Stomach (tissue), 9 donors: ENCODE results near the gene SYNGR3. TPM values are rescaled to one million over a fixed set of nuclear protein-coding genes. Genes with fewer than 3 reads are reported as not detected.

Source experiments
- DNase-seq, 2 donors: peaks; one replicate each; pipeline versions ENCODE4 v3.0.0 to v3.0.0-alpha.2; 2013 to 2019
- H3K27ac ChIP-seq, 5 donors: fragments of 200-600 bp in 4 of 5; sonication (generic) in 4 of 5; one replicate each; pipeline ENCODE4 v1.5.1; 2013 to 2019; ENCODE audit warnings: mild to moderate bottlenecking in 1 of 5, moderate library complexity in 1 of 5
- H3K27me3 ChIP-seq, 3 donors: fragments of 200-600 bp; sonication (generic); one replicate each; pipeline ENCODE4 v1.5.1; 2017 to 2019; ENCODE audit warnings: mixed run types in 1 of 3
- H3K36me3 ChIP-seq, 4 donors: fragments of 200-600 bp; sonication (generic); 1 replicate in 3 of 4; 2 replicates in 1 of 4; pipeline ENCODE4 v1.5.1; 2016 to 2019
- H3K4me1 ChIP-seq, 4 donors: fragments of 200-600 bp; sonication (generic); one replicate each; pipeline ENCODE4 v1.5.1; 2016 to 2019
- H3K4me3 ChIP-seq, 4 donors: fragments of 200-600 bp; sonication (generic) in 3 of 4; one replicate each; pipeline ENCODE4 v1.5.1; 2016 to 2019; ENCODE audit warnings: mild to moderate bottlenecking in 1 of 4
- H3K9me3 ChIP-seq, 4 donors: fragments of 200-600 bp; sonication (generic); one replicate each; pipeline ENCODE4 v1.5.1; 2016 to 2019
- EP300 ChIP-seq: sonication (generic); formaldehyde crosslinking; IDR thresholded peaks from one replicate; pipeline ENCODE4 v1.6.1; 2017; ENCODE audit warnings: antibody characterized with exemption
- POLR2A ChIP-seq, 4 donors: fragments of 450-650 bp; IDR thresholded peaks; one replicate each; pipeline ENCODE4 v1.6.1; 2016; ENCODE audit warnings: antibody characterized with exemption in 4 of 4, control low read depth in 2 of 4, mild to moderate bottlenecking in 1 of 4, moderate library complexity in 1 of 4
- POLR2AphosphoS5 ChIP-seq, 3 donors: sonication (generic); formaldehyde crosslinking; IDR thresholded peaks; one replicate each; pipeline ENCODE4 v1.6.1; 2016; ENCODE audit warnings: antibody characterized with exemption in 3 of 3
- WGBS, 5 donors: extraction: QIAGEN DNeasy Blood & Tissue Kit in 3 of 5; methylation state at CpG; one replicate each; pipeline versions ENCODE4 v1.1.5 to v1.1.7; 2013 to 2018; 5-methylcytosine and 5-hydroxymethylcytosine counted together
- intact Hi-C: fragments of 100-400 bp; cut with DNase I; formaldehyde crosslinking; loops from one replicate; pipeline ENCODE4 v1.15.1; 2023; ENCODE audit warnings: low total_unique reads
- polyA plus RNA-seq, 3 donors: library from polyadenylated mRNA; stranded (reverse); fragments of 200-250 nt; gene quantifications; one replicate each; pipeline ENCODE4 v1.2.3, GENCODE V29; 2013
- total RNA-seq, 5 donors: library from RNA; depleted of rRNA; stranded (reverse); fragments of >200 nt; gene quantifications; one replicate each; pipeline versions ENCODE4 v1.1.0 to v1.2.3, GENCODE V29; 2014 to 2016
- TF ChIP-seq, protein P1 (sequence below), 7 experiments: fragments of 450-650 bp in 4 of 7; fragments of 200-600 bp in 3 of 7; sonication (generic) in 3 of 7; IDR thresholded peaks; one replicate each; pipeline ENCODE4 v1.5.1; 2016 to 2019; ENCODE audit warnings: antibody characterized with exemption in 7 of 7, control low read depth in 2 of 7, mild to moderate bottlenecking in 1 of 7
- donor health status: healthy with polysubstance abuse.
- donor health status: Bipolar disorder and iron deficiency.
- donor health status: healthy.

Gene SYNGR3
- total and polyA plus RNA-seq, 8 donors = 1.3 to 1.7 TPM; not detected in 6

DNA sequence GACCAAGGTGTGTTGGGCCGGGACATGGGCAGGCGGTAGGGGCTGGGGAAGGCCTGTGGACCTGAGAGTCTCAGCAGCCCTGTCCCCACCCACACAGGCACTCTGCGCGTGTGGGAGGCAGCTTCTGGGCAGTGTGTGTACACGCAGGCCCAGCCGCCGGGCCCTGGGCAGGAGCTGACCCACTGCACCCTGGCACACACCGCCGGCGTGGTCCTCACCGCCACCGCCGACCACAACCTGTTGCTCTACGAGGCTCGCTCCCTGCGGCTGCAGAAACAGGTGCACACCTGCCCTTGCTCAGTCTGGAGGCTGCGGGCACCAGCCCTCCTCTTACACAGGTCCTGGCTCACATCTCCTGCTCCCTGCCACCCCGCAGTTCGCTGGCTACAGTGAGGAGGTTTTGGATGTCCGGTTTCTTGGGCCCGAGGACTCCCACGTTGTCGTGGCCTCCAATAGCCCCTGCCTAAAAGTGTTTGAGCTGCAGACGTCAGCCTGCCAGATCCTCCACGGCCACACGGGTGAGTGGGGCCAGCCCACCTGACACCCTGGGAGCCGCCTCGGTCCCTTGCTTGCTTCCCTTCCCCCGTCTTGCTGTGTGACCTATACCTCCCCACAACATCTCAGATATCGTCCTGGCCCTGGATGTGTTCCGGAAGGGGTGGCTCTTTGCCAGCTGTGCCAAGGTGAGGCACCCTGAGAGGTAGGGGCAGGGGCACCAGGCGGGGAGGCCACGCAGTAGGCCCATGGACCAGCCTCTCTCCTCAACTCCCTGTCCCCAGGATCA, 14.1 kb upstream of the SYNGR3 start:
- intact Hi-C loops = no loop called here
- TF ChIP-seq EP300 (no peak), POLR2AphosphoS5 (IDR thresholded peaks at IDR 0.05) (no peak), POLR2A (IDR thresholded peaks at IDR 0.05) (no peak)
- TF ChIP-seq, protein P1, sequence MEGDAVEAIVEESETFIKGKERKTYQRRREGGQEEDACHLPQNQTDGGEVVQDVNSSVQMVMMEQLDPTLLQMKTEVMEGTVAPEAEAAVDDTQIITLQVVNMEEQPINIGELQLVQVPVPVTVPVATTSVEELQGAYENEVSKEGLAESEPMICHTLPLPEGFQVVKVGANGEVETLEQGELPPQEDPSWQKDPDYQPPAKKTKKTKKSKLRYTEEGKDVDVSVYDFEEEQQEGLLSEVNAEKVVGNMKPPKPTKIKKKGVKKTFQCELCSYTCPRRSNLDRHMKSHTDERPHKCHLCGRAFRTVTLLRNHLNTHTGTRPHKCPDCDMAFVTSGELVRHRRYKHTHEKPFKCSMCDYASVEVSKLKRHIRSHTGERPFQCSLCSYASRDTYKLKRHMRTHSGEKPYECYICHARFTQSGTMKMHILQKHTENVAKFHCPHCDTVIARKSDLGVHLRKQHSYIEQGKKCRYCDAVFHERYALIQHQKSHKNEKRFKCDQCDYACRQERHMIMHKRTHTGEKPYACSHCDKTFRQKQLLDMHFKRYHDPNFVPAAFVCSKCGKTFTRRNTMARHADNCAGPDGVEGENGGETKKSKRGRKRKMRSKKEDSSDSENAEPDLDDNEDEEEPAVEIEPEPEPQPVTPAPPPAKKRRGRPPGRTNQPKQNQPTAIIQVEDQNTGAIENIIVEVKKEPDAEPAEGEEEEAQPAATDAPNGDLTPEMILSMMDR (IDR thresholded peaks at IDR 0.05) = no peak
- H3K36me3 ChIP-seq = peaks cover 43 to 53% (median 52%) of the 10 kb centered on the region in 4 donors
- H3K4me1 ChIP-seq = peaks cover 35 to 57% (median 51%) of the 10 kb centered on the region in 4 donors
- H3K4me3 ChIP-seq = no peak overlapping the region
- no peaks in the 10 kb centered on the region for H3K9me3 ChIP-seq
- H3K27ac ChIP-seq = no peak overlapping the region
- peaks cover 2 to 65% (median 24%) of the 10 kb centered on the region in 3 donors for H3K27me3 ChIP-seq
- no peak for DNase-seq
- WGBS, 5 donors = 88 to 94% (median 91%) methylated on average over 13 to 33 of the region's 33 CpGs

DNA sequence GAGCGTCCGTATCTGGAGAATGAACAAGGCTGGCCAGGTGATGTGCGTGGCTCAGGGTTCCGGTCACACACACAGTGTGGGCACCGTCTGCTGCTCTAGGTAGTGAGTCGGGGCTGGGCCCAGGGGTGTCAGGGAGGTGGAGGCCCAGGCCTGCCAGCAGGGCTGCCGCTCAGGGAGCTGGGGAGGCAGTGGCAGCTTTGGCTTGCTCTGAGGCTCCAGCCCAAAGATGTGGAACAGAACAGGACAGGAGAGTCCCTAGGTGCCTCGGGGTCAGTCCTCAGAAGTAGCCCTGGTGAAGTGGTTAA, 13.6 kb upstream of the SYNGR3 start:
- no peak for DNase-seq
- TF ChIP-seq, protein P1 (IDR thresholded peaks at IDR 0.05) = no peak
- TF ChIP-seq EP300 (no peak), POLR2AphosphoS5 (IDR thresholded peaks at IDR 0.05) (no peak), POLR2A (IDR thresholded peaks at IDR 0.05) (no peak)
- H3K9me3 ChIP-seq = no peaks in the 10 kb centered on the region
- peaks cover 31 to 56% (median 51%) of the 10 kb centered on the region in 4 donors for H3K4me1 ChIP-seq
- H3K4me3 ChIP-seq = no peak overlapping the region
- intact Hi-C loops = no loop called here
- 92 to 100% (median 94%) methylated on average over 4 to 8 of the region's 8 CpGs for WGBS, 5 donors
- peaks cover 4 to 71% (median 29%) of the 10 kb centered on the region in 3 donors for H3K27me3 ChIP-seq
- H3K36me3 ChIP-seq = peaks cover 43 to 53% (median 52%) of the 10 kb centered on the region in 4 donors
- no peak overlapping the region for H3K27ac ChIP-seq

DNA sequence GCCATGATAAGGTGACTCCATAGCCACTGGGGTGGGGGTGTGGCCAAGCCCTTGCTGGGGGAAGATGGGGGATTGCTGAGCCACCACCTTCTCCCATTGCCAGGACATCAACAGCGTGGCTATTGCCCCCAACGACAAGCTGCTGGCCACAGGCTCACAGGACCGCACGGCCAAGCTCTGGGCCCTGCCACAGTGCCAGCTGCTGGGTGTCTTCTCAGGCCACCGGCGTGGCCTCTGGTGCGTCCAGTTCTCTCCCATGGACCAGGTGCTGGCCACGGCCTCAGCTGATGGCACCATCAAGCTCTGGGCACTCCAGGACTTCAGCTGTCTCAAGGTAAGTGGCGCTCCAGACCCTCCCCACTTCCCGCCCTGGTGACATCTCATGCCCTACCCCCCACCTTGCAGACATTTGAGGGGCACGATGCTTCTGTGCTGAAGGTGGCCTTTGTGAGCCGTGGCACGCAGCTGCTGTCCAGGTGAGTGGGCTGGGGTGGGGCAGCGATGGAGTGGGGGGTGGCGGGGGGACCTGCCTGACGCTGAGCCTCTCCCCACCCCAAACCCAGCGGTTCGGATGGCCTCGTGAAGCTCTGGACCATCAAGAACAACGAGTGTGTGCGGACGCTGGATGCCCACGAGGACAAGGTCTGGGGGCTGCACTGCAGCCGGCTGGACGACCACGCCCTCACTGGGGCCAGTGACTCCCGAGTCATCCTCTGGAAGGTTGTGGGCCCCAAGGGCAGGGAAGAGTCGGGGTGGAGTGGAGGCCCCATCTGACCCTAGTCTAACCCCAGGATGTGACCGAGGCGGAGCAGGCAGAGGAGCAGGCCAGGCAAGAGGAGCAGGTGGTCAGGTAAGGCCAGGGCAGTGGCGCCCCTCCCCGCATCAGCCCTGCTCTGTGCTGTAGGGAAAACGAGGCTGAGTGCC, 12.6 kb upstream of the SYNGR3 start:
- no peak for DNase-seq
- WGBS, 5 donors = 90 to 94% (median 91%) methylated on average over 28 to 33 of the region's 33 CpGs

DNA sequence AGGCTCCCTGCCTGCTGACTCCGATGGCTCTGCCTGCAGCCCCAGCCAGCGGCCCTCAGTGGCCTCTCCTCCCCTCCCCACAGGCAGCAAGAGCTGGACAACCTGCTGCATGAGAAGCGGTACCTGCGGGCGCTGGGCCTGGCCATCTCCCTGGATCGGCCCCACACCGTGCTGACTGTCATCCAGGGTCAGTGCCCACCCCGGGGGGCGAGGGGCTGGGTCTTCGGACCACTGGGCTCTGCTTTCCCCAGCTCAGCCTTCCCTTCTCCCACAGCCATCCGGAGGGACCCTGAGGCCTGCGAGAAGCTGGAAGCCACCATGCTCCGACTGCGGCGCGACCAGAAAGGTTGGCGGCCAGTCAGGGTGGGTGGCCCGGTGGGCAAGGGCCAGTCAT, 11.9 kb upstream of the SYNGR3 start:
- WGBS, 5 donors = 80 to 96% (median 95%) methylated on average over 2 to 18 of the region's 18 CpGs
- intact Hi-C loops = no loop called here

More for the DNA sequence above, 12.6 kb upstream of the SYNGR3 start:
- TF ChIP-seq POLR2A (IDR thresholded peaks at IDR 0.05) (no peak), EP300 (no peak), POLR2AphosphoS5 (IDR thresholded peaks at IDR 0.05) (no peak)
- TF ChIP-seq, protein P1 (IDR thresholded peaks at IDR 0.05) = no peak
- peaks cover 4 to 81% (median 36%) of the 10 kb centered on the region in 3 donors for H3K27me3 ChIP-seq
- H3K36me3 ChIP-seq = peaks cover 43 to 53% (median 52%) of the 10 kb centered on the region in 4 donors
- H3K4me3 ChIP-seq = no peak overlapping the region
- peaks cover 29 to 63% (median 55%) of the 10 kb centered on the region in 4 donors for H3K4me1 ChIP-seq
- intact Hi-C loops = no loop called here
- H3K9me3 ChIP-seq = no peaks in the 10 kb centered on the region
- H3K27ac ChIP-seq = no peak overlapping the region

More for the DNA sequence above, 11.9 kb upstream of the SYNGR3 start:
- no peaks in the 10 kb centered on the region for H3K9me3 ChIP-seq
- H3K27ac ChIP-seq = no peak overlapping the region
- H3K4me1 ChIP-seq = peaks cover 22 to 63% (median 52%) of the 10 kb centered on the region in 4 donors
- no peak for DNase-seq
- no peak overlapping the region for H3K4me3 ChIP-seq
- peaks cover 43 to 53% (median 52%) of the 10 kb centered on the region in 4 donors for H3K36me3 ChIP-seq
- no peak for TF ChIP-seq EP300
- TF ChIP-seq POLR2AphosphoS5 (IDR thresholded peaks at IDR 0.05) = no peak
- TF ChIP-seq POLR2A (IDR thresholded peaks at IDR 0.05) = no peak
- TF ChIP-seq, protein P1 (IDR thresholded peaks at IDR 0.05) = no peak
- peaks cover 4 to 88% (median 36%) of the 10 kb centered on the region in 3 donors for H3K27me3 ChIP-seq
